ENCODE measurements around the gene CARMIL1. TPM values are rescaled to one million over a fixed set of nuclear protein-coding genes. Genes with fewer than 3 reads are reported as not detected.

The CARMIL1 gene
- total and polyA plus RNA-seq, 2 of the 8 experiments (the other 6 are each of a cell fraction or from before 2014, with no cell fraction given): 20.3 to 40.4 TPM

DNA sequence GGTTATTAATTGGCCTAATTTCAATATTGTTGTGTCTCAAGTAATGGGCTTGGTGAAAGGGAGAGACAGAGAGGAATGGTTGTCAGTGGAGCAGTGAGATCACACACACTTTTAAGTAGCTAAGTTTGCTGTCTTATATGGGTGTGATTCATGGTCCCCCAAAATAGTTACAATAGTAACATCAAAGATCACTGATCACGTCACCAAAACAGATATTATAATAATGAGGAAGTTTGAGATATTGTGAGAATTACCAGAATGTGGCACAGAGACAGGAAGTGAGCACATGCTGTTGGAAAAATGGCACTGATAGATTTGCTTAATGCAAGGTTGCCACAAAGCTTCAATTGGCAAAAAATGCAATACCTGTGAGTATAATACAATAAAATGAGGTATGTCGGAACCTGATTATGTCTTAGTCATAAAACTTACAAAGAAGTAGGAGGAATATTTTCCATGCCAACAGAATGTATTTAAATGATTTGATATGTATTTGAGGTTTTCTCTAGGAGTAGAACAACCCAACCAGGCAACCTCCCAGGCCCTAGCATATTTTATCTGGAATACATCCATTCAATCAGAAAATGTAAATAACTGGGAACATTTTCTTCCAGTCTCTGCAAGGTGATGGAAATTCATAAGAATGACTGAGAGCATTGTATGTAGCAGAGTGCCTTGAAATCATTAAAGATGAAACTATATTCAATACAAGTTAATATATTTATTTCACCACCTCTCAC lies 167.8 kb downstream of the CARMIL1 start (continued):
- no peak for TF ChIP-seq CTBP2 (IDR thresholded peaks at IDR 0.05; ENCODE audit: borderline replicate concordance, insufficient read depth, insufficient read length, low read length)

Data from H1 (cell line).